ENCODE data around the gene KLF13.

DNA sequence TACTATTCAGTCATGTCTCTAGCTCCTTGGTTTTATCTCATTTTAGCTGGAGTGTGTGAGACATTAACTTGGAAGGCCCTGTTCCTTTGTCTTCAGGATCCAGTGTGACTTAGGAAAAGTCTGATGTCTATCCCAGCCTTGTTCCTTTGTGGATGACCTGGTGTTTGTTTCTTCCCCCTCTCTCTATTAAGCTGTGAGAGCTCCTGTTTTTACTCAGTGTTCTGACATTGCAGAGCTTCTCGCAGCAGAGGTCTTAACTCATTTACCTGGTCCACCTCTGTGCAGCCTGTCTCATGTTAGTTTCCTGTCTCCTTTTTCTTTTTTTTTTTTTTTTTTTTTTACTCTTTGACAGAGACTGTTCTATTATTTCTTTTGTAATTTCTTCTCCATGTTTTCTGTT lies 43.1 kb downstream of the KLF13 start:
- TF ChIP-seq JUNB (IDR thresholded peaks at IDR 0.05; ENCODE audit: unreplicated experiment) (no peak), EZH2phosphoT487 (IDR thresholded peaks at IDR 0.05; ENCODE audit: unreplicated experiment) (no peak), NANOG (IDR thresholded peaks at IDR 0.05; ENCODE audit: borderline replicate concordance) (no peak), EZH2 (IDR thresholded peaks at IDR 0.05; ENCODE audit: low read depth, unreplicated experiment) (no peak), POLR2AphosphoS5 (IDR thresholded peaks at IDR 0.05; ENCODE audit: low read depth) (no peak), ZNF114 (CRISPR knock-in tag; IDR thresholded peaks at IDR 0.05) (no peak), CREB1 (CRISPR knock-in tag; IDR thresholded peaks at IDR 0.05; ENCODE audit: low read depth) (no peak), STAT1 (IDR thresholded peaks at IDR 0.05; ENCODE audit: unreplicated experiment) (no peak)
- TF ChIP-seq, protein P1, sequence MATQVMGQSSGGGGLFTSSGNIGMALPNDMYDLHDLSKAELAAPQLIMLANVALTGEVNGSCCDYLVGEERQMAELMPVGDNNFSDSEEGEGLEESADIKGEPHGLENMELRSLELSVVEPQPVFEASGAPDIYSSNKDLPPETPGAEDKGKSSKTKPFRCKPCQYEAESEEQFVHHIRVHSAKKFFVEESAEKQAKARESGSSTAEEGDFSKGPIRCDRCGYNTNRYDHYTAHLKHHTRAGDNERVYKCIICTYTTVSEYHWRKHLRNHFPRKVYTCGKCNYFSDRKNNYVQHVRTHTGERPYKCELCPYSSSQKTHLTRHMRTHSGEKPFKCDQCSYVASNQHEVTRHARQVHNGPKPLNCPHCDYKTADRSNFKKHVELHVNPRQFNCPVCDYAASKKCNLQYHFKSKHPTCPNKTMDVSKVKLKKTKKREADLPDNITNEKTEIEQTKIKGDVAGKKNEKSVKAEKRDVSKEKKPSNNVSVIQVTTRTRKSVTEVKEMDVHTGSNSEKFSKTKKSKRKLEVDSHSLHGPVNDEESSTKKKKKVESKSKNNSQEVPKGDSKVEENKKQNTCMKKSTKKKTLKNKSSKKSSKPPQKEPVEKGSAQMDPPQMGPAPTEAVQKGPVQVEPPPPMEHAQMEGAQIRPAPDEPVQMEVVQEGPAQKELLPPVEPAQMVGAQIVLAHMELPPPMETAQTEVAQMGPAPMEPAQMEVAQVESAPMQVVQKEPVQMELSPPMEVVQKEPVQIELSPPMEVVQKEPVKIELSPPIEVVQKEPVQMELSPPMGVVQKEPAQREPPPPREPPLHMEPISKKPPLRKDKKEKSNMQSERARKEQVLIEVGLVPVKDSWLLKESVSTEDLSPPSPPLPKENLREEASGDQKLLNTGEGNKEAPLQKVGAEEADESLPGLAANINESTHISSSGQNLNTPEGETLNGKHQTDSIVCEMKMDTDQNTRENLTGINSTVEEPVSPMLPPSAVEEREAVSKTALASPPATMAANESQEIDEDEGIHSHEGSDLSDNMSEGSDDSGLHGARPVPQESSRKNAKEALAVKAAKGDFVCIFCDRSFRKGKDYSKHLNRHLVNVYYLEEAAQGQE (IDR thresholded peaks at IDR 0.05; ENCODE audit: unreplicated experiment): no peak
- TF ChIP-seq, protein P2, sequence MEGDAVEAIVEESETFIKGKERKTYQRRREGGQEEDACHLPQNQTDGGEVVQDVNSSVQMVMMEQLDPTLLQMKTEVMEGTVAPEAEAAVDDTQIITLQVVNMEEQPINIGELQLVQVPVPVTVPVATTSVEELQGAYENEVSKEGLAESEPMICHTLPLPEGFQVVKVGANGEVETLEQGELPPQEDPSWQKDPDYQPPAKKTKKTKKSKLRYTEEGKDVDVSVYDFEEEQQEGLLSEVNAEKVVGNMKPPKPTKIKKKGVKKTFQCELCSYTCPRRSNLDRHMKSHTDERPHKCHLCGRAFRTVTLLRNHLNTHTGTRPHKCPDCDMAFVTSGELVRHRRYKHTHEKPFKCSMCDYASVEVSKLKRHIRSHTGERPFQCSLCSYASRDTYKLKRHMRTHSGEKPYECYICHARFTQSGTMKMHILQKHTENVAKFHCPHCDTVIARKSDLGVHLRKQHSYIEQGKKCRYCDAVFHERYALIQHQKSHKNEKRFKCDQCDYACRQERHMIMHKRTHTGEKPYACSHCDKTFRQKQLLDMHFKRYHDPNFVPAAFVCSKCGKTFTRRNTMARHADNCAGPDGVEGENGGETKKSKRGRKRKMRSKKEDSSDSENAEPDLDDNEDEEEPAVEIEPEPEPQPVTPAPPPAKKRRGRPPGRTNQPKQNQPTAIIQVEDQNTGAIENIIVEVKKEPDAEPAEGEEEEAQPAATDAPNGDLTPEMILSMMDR (conservative IDR thresholded peaks at IDR 0.05; ENCODE audit: low read depth in 2 of 2): no peak
- TF ChIP-seq, protein P3, sequence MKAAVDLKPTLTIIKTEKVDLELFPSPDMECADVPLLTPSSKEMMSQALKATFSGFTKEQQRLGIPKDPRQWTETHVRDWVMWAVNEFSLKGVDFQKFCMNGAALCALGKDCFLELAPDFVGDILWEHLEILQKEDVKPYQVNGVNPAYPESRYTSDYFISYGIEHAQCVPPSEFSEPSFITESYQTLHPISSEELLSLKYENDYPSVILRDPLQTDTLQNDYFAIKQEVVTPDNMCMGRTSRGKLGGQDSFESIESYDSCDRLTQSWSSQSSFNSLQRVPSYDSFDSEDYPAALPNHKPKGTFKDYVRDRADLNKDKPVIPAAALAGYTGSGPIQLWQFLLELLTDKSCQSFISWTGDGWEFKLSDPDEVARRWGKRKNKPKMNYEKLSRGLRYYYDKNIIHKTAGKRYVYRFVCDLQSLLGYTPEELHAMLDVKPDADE (IDR thresholded peaks at IDR 0.05): no peak
- TF ChIP-seq, protein P4, sequence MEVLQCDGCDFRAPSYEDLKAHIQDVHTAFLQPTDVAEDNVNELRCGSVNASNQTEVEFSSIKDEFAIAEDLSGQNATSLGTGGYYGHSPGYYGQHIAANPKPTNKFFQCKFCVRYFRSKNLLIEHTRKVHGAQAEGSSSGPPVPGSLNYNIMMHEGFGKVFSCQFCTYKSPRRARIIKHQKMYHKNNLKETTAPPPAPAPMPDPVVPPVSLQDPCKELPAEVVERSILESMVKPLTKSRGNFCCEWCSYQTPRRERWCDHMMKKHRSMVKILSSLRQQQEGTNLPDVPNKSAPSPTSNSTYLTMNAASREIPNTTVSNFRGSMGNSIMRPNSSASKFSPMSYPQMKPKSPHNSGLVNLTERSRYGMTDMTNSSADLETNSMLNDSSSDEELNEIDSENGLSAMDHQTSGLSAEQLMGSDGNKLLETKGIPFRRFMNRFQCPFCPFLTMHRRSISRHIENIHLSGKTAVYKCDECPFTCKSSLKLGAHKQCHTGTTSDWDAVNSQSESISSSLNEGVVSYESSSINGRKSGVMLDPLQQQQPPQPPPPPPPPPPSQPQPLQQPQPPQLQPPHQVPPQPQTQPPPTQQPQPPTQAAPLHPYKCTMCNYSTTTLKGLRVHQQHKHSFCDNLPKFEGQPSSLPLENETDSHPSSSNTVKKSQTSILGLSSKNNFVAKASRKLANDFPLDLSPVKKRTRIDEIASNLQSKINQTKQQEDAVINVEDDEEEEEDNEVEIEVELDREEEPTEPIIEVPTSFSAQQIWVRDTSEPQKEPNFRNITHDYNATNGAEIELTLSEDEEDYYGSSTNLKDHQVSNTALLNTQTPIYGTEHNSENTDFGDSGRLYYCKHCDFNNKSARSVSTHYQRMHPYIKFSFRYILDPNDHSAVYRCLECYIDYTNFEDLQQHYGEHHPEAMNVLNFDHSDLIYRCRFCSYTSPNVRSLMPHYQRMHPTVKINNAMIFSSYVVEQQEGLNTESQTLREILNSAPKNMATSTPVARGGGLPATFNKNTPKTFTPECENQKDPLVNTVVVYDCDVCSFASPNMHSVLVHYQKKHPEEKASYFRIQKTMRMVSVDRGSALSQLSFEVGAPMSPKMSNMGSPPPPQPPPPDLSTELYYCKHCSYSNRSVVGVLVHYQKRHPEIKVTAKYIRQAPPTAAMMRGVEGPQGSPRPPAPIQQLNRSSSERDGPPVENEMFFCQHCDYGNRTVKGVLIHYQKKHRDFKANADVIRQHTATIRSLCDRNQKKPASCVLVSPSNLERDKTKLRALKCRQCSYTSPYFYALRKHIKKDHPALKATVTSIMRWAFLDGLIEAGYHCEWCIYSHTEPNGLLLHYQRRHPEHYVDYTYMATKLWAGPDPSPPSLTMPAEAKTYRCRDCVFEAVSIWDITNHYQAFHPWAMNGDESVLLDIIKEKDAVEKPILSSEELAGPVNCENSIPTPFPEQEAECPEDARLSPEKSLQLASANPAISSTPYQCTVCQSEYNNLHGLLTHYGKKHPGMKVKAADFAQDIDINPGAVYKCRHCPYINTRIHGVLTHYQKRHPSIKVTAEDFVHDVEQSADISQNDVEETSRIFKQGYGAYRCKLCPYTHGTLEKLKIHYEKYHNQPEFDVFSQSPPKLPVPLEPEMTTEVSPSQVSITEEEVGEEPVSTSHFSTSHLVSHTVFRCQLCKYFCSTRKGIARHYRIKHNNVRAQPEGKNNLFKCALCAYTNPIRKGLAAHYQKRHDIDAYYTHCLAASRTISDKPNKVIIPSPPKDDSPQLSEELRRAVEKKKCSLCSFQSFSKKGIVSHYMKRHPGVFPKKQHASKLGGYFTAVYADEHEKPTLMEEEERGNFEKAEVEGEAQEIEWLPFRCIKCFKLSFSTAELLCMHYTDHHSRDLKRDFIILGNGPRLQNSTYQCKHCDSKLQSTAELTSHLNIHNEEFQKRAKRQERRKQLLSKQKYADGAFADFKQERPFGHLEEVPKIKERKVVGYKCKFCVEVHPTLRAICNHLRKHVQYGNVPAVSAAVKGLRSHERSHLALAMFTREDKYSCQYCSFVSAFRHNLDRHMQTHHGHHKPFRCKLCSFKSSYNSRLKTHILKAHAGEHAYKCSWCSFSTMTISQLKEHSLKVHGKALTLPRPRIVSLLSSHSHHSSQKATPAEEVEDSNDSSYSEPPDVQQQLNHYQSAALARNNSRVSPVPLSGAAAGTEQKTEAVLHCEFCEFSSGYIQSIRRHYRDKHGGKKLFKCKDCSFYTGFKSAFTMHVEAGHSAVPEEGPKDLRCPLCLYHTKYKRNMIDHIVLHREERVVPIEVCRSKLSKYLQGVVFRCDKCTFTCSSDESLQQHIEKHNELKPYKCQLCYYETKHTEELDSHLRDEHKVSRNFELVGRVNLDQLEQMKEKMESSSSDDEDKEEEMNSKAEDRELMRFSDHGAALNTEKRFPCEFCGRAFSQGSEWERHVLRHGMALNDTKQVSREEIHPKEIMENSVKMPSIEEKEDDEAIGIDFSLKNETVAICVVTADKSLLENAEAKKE (CRISPR knock-in tag; IDR thresholded peaks at IDR 0.05): no peak
